ENCODE measurements around the gene CMAS. TPM values are rescaled to one million over a fixed set of nuclear protein-coding genes. Genes with fewer than 3 reads are reported as not detected.

The CMAS gene
- total and polyA plus RNA-seq, 2 donors (not counting 3 experiments of a cell fraction or from before 2014, with no cell fraction given), result 8.5 to 35.4 TPM

DNA sequence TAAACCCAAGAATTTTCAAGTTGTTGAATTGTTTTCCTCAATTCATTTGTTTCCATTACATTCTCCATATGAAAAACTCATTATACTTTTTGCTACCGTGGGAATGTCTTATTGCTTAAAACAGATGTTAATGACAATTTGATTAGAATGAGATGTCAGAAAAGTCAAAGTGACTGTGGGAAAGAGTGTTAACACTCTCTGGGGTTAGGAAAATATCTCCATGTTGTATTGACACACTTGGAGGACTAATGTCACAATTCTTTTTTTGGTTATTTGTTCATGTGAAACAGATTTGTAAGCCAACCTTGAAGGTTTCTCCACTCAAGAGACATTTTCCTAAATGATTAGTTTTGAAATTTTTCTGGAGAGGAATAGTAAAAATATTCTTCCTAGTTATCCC, 47.2 kb upstream of the CMAS start:
- dilution Hi-C loops (cut with MboI; ENCODE audit: extremely low pct_ligation_motif_present, low sequenced_read_pairs), result no loop called here
- TF ChIP-seq FOS (IDR thresholded peaks at IDR 0.05; ENCODE audit: borderline replicate concordance, insufficient read depth, low read length), result no peak
- TF ChIP-seq POLR2A (IDR thresholded peaks at IDR 0.05; ENCODE audit: low read depth, low read length), result no peak
- no peak for TF ChIP-seq POLR2AphosphoS5 (IDR thresholded peaks at IDR 0.05; ENCODE audit: insufficient read depth, low read depth, low read length)
- TF ChIP-seq EZH2 (IDR thresholded peaks at IDR 0.05; ENCODE audit: borderline replicate concordance, low read depth, low read length, severe bottlenecking), result no peak
- TF ChIP-seq, protein P1, sequence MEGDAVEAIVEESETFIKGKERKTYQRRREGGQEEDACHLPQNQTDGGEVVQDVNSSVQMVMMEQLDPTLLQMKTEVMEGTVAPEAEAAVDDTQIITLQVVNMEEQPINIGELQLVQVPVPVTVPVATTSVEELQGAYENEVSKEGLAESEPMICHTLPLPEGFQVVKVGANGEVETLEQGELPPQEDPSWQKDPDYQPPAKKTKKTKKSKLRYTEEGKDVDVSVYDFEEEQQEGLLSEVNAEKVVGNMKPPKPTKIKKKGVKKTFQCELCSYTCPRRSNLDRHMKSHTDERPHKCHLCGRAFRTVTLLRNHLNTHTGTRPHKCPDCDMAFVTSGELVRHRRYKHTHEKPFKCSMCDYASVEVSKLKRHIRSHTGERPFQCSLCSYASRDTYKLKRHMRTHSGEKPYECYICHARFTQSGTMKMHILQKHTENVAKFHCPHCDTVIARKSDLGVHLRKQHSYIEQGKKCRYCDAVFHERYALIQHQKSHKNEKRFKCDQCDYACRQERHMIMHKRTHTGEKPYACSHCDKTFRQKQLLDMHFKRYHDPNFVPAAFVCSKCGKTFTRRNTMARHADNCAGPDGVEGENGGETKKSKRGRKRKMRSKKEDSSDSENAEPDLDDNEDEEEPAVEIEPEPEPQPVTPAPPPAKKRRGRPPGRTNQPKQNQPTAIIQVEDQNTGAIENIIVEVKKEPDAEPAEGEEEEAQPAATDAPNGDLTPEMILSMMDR (IDR thresholded peaks at IDR 0.05; ENCODE audit: extremely low read depth in 1 of 2, insufficient read depth in 1 of 2, low read depth in 1 of 2, low read length in 2 of 2), result no peak
- no peak for TF ChIP-seq GATA2 (IDR thresholded peaks at IDR 0.05; ENCODE audit: insufficient read depth, insufficient read length, low read depth, low read length)
- TF ChIP-seq, protein P2, sequence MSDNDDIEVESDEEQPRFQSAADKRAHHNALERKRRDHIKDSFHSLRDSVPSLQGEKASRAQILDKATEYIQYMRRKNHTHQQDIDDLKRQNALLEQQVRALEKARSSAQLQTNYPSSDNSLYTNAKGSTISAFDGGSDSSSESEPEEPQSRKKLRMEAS (IDR thresholded peaks at IDR 0.05; ENCODE audit: insufficient read depth, insufficient read length), result no peak
- TF ChIP-seq MYC (IDR thresholded peaks at IDR 0.05; ENCODE audit: low read depth, low read length), result no peak
- no peak for TF ChIP-seq JUN (IDR thresholded peaks at IDR 0.05; ENCODE audit: borderline replicate concordance, insufficient read depth, insufficient read length, low read depth)

More for the DNA sequence above, 47.2 kb upstream of the CMAS start:
- Histone ChIP-seq H3K27ac (ENCODE audit: insufficient read depth, low read depth, low read length) (no peak overlapping the region), H3K36me3 (ENCODE audit: control insufficient read depth in 2 of 2, extremely low read depth in 1 of 2, insufficient read depth in 2 of 2, low read length in 2 of 2) (no peaks in the 10 kb centered on the region), H3K4me2 (ENCODE audit: insufficient read depth, low read length) (no peak overlapping the region), H3K9me1 (replicated peaks; ENCODE audit: control insufficient read depth, extremely low read depth, insufficient read depth, low read length) (no peaks in the 10 kb centered on the region), H3K4me1 (ENCODE audit: control insufficient read depth, extremely low read depth, insufficient read depth, low read length) (no peaks in the 10 kb centered on the region), H3K9me3 (replicated peaks; ENCODE audit: control insufficient read depth, insufficient read depth, low read length) (no peaks in the 10 kb centered on the region), H4K20me1 (replicated peaks; ENCODE audit: control insufficient read depth, extremely low read depth, insufficient read depth, low read length) (no peaks in the 10 kb centered on the region), H3K9ac (replicated peaks; ENCODE audit: extremely low read depth, insufficient read depth, low read length) (no peak overlapping the region), H3K4me3 (replicated peaks in 1 of 3; ENCODE audit: insufficient read depth in 1 of 3, low read depth in 1 of 3, low read length in 3 of 3) (no peak overlapping the region), H2AFZ (ENCODE audit: low read depth, low read length) (no peak overlapping the region), H3K79me2 (ENCODE audit: control insufficient read depth, insufficient read depth, low read length) (no peaks in the 10 kb centered on the region), H3K27me3 (ENCODE audit: control insufficient read depth in 2 of 2, insufficient read depth in 2 of 2, low read length in 2 of 2) (no peaks in the 10 kb centered on the region)
- no TSS peak for BruUV-seq (replicated peaks)
- intact Hi-C loops (cut with micrococcal nuclease), result no loop called here
- ChIA-PET POLR2A (no interaction called here), CTCF (interaction anchor here (1.0 to 5.0 kb wide), 3 partner anchors 9 to 302 kb away, joined by 4 to 23 read pairs (median 17); no protein-coding TSS in a partner anchor)
- FAIRE-seq (no peak), DNase-seq (ENCODE audit: low read depth, low spot score) (no peak)

All from endothelial cell of umbilical vein (primary cell).